ENCODE data around the gene KRT76.

DNA sequence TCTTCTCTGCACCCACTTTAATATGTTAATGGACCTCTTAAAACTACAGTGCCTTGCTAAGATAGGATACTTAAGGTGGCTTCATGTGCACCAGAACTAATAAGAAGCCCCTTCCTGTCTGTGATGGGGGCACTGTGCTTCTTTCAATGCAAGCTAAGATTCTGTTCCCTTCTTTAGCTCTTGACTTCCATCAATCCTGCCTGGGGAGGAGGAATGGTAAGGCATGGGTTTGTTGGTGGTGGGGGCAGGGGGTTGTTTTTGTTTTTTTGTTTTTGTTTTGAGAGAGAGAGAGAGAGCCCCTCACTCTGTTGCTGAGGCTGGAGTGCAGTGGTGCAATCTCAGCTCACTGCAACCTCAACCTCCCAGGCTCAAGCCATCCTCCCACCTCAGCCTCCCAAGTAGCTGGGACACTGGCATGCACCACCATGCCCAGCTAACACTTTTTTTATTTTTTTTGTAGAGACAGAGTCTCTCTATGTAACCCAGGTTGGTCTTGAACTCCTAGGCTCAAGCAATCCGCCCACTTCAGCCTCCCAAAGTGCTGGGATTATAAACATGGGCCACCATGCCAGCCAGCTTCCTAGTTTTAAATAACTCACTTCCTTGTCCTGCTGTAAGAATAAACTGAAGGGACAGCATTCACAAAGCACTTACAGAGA is 23.2 kb upstream of the KRT76 start:
- TF ChIP-seq, protein P1, sequence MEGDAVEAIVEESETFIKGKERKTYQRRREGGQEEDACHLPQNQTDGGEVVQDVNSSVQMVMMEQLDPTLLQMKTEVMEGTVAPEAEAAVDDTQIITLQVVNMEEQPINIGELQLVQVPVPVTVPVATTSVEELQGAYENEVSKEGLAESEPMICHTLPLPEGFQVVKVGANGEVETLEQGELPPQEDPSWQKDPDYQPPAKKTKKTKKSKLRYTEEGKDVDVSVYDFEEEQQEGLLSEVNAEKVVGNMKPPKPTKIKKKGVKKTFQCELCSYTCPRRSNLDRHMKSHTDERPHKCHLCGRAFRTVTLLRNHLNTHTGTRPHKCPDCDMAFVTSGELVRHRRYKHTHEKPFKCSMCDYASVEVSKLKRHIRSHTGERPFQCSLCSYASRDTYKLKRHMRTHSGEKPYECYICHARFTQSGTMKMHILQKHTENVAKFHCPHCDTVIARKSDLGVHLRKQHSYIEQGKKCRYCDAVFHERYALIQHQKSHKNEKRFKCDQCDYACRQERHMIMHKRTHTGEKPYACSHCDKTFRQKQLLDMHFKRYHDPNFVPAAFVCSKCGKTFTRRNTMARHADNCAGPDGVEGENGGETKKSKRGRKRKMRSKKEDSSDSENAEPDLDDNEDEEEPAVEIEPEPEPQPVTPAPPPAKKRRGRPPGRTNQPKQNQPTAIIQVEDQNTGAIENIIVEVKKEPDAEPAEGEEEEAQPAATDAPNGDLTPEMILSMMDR (optimal IDR thresholded peaks at IDR 0.05 in 1 of 3, IDR thresholded peaks at IDR 0.05 in 1 of 3, conservative IDR thresholded peaks at IDR 0.05 in 1 of 3; ENCODE audit: extremely low read depth in 1 of 3, insufficient read depth in 2 of 3, low read length in 3 of 3): no peak
- TF ChIP-seq EZH2 (IDR thresholded peaks at IDR 0.05; ENCODE audit: low read length): no peak
